Effector memory CD8-positive, alpha-beta T cell (primary cell): ENCODE data around the gene HSPA1L.
"Not testable (repeated sequence)": the region's sequence is repeated elsewhere in the genome, so short reads cannot be mapped to it uniquely, and the experiment has no call there.

ENCODE experiments used
- ATAC-seq: fragments of 150-1000 bp; cut with Tn5 transposase; replicated peaks from 2 replicates; pipeline ENCODE4 v1.10.0; 2021; ENCODE audit warnings: mild to moderate bottlenecking, moderate library complexity
- DNase-seq, 3 experiments: peaks; one replicate each; pipeline ENCODE4 v3.0.0; 2021
- H3K27ac Mint-ChIP-seq, 2 donors: one replicate each; pipeline ENCODE4 v1.8.0; 2022; ENCODE audit warnings: mild to moderate bottlenecking in 2 of 2, mixed read lengths in 2 of 2, moderate library complexity in 2 of 2
- H3K27me3 Mint-ChIP-seq, 2 donors: one replicate each; pipeline ENCODE4 v1.8.0; 2022; ENCODE audit warnings: mixed read lengths in 2 of 2
- H3K36me3 Mint-ChIP-seq: one replicate; pipeline ENCODE4 v1.8.0; 2022; ENCODE audit warnings: mild to moderate bottlenecking, moderate library complexity, mixed read lengths; ENCODE audit not compliant: insufficient read depth
- H3K4me1 Mint-ChIP-seq, 2 donors: one replicate each; pipeline ENCODE4 v1.8.0; 2022; ENCODE audit warnings: low read depth in 2 of 2, mixed read lengths in 2 of 2
- H3K4me3 Mint-ChIP-seq, 2 donors: one replicate each; pipeline ENCODE4 v1.8.0; 2022; ENCODE audit warnings: mild to moderate bottlenecking in 2 of 2, mixed read lengths in 2 of 2, moderate library complexity in 2 of 2
- H3K9me3 Mint-ChIP-seq, 2 donors: one replicate each; pipeline ENCODE4 v1.8.0; 2022; ENCODE audit warnings: mixed read lengths in 2 of 2

The HSPA1L gene

DNA sequence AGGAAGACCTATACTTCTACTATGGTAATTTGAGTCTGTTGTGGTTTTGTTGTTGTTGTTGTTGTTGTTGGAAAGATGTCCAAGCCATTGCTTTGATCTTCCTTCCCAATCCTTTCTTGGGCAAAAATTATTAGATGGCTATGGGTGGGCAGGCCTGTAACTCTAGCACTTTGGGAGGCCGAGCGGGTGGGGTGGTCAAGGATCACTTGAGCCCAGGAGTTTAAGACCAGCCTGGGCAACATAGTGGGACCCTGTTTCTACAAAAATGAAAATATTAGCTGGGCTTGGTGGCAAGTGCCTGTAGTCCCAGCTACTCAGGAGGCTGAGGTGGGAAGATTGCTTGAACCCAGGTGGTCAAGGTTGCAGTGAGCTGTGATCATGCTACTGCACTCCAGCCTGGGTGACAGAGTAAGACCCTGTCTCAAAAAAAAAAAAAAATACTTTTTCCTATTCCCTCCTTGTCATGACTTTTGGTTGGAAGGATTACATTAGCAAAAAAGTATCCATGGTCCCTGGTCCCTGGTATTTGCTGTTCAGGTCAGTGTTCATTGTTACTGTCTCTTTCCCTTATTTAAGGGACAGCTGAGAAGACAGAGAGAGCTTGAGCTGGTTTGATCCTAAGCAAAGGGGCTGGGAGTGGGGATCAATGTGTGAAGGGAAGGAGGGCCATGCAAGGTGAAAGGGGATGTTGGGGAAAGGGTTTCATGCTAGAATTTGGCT, 35.8 kb upstream of the HSPA1L start:
- H3K36me3 Mint-ChIP-seq = peaks cover 2% of the 10 kb centered on the region
- ATAC-seq (no peak), DNase-seq (no peak)
- H3K27ac Mint-ChIP-seq = no peak overlapping the region
- no peaks in the 10 kb centered on the region for H3K27me3 Mint-ChIP-seq
- no peaks in the 10 kb centered on the region for H3K9me3 Mint-ChIP-seq
- H3K4me1 Mint-ChIP-seq = no peaks in the 10 kb centered on the region
- H3K4me3 Mint-ChIP-seq = no peak overlapping the region

DNA sequence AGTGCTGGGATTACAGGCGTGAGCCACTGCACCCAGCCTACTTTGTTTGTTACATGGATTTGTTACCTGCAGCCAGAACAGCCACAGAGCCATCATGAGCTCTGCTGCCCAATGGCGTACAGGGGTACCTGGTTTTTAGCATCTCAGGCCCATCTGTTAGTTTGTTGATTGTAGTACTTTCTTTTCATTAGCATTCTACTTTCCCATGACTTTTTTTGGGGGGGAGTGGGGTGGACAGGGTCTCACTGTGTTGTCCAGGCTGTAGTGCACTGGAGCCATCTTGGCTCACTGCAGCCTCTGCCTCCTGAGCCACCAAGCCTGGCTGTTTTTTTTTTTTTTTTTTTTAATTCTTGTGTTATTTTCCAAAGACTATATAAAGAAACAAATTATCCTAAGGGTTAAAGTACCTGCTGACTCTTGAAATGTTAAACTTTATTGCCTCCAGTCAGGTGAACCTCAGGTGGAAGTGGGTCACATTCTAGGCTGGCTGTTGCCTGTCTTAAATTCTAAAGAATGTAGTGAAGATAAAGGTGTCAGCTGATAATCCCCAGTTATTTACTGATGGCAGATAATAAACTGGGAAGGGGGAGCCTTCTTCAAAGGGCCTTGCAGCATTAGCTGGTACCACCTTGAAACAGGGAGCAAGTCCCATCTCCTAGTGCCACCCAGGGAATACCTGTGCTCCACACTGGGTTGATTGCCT, 32.3 kb upstream of the HSPA1L start:
- Mint-ChIP-seq H3K9me3 (no peaks in the 10 kb centered on the region), H3K27ac (peak overlapping the region in 1 of 2 donors; percentile 55), H3K4me1 (no peaks in the 10 kb centered on the region), H3K4me3 (no peak overlapping the region), H3K36me3 (peaks cover 10% of the 10 kb centered on the region), H3K27me3 (no peaks in the 10 kb centered on the region)
- ATAC-seq (no peak), DNase-seq (no peak)

DNA sequence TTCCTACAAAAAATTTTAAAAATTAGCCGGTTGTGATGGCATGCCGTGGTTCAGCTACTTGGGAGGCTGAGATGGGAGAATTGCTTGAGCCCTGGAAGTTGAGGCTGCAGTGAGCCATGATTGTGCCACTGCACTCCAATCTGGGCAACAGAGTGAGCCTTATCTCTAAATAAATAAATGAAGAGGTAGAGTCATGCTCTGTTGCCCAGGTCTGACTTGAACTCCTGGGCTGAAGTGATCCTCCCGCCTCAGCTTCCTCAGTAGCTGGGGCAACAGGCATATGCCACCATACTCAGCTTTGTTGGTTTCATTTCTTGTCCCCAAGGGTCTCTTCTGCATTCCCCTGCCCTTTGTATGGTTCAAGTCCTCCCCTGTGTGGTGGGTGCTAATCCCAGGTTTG, 29.4 kb upstream of the HSPA1L start:
- ATAC-seq = no peak
- DNase-seq = no peak
- Mint-ChIP-seq H3K36me3 (peaks cover 35% of the 10 kb centered on the region), H3K9me3 (no peaks in the 10 kb centered on the region), H3K27me3 (no peaks in the 10 kb centered on the region), H3K27ac (no peak overlapping the region), H3K4me3 (no peak overlapping the region), H3K4me1 (no peaks in the 10 kb centered on the region)

DNA sequence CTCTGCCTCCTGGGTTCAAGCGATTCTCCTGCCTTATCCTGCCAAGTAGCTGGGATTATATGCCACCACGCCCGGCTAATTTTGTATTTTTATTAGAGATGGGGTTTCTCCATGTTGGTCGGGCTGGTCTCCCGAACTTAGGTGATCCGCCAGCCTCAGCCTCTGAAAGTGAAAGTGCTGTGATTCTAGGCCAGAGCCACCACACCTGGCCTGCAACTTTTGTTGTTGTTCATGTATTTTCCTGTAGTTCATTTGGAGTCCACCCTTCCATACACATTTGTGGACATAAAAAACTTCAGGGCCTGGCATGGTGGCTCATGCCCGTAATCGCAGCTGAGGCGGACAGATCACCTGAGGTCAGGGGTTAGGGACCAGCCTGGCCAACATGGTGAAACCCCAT, 27.0 kb upstream of the HSPA1L start:
- peak overlapping the region; percentile 51 to 81 for H3K27ac Mint-ChIP-seq
- H3K9me3 Mint-ChIP-seq = no peaks in the 10 kb centered on the region
- H3K27me3 Mint-ChIP-seq = no peaks in the 10 kb centered on the region
- DNase-seq = no peak
- no peak for ATAC-seq
- peaks cover 6 to 7% of the 10 kb centered on the region in 2 donors for H3K4me1 Mint-ChIP-seq
- peaks cover 60% of the 10 kb centered on the region for H3K36me3 Mint-ChIP-seq
- no peak overlapping the region for H3K4me3 Mint-ChIP-seq

DNA sequence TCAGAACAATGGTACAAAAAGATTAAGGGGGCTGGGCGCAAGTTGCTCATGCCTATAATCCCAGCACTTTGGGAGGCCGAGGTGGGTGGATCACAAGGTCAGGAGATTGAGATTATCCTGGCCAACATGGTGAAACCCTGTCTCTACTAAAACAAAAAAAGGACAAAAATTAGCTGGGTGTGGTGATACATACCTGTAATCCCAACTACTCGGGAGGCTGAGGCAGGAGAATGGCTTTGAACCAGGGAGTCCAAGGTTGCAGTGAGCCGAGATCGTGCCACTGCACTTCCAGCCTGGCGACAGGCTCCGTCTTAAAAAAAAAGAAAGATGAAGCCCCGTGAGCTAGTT, 24.7 kb upstream of the HSPA1L start:
- not testable (repeated sequence) for H3K9me3 Mint-ChIP-seq, H3K4me3 Mint-ChIP-seq, H3K27me3 Mint-ChIP-seq, DNase-seq, ATAC-seq
- Mint-ChIP-seq H3K4me1 (peaks cover 24 to 27% of the 10 kb centered on the region in 2 donors), H3K36me3 (peaks cover 76% of the 10 kb centered on the region), H3K27ac (peak overlapping the region in 1 of 2 donors; percentile 35)

DNA sequence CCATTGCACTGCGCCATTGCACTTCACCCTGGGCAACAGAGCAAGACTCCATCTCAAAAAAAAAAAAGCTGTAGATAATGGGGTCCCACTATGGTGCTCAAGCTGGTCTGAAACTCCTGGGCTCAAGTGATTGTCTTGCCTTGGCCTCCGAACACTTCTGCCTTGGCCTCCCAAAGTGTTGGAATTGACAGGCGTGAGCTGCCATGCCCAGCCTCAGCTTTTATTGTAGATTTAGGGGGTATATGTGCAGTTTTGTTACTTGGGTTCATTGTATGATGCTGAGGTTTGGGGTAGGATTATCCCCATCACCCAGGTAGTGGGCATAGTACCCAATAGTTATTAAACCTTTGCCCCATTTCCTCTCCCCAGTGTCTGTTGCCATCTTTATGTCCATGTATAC, 23.9 kb upstream of the HSPA1L start:
- peak overlapping the region in 1 of 2 donors; percentile 93 for H3K4me3 Mint-ChIP-seq
- H3K27ac Mint-ChIP-seq = peak overlapping the region in 1 of 2 donors; percentile 99
- ATAC-seq = no peak
- DNase-seq = no peak
- peaks cover 79% of the 10 kb centered on the region for H3K36me3 Mint-ChIP-seq
- H3K9me3 Mint-ChIP-seq = no peaks in the 10 kb centered on the region
- H3K27me3 Mint-ChIP-seq = no peaks in the 10 kb centered on the region
- peaks cover 26 to 29% of the 10 kb centered on the region in 2 donors for H3K4me1 Mint-ChIP-seq

DNA sequence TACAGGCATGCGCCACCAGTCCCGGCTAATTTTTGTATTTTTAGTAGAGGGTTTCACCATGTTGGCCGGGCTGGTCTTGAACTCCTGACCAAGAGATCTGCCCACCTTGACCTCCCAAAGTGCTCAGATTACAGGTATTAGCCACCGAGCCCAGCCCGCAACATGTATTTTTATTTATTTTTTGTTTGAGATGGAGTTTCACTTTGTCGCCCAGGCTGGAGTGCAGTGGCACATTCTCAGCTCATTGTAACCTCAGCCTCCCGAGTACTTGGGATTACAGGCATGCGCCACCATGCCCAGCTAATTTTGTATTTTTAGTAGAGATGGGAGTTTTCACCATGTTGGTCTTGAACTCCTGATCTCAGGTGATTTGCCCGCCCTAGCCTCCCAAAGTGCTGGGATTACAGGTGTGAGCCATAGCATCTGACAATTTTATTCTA, 23.1 kb upstream of the HSPA1L start:
- Mint-ChIP-seq H3K36me3 (peaks cover 81% of the 10 kb centered on the region), H3K27ac (peak overlapping the region; percentile 99 to 100), H3K4me1 (peaks cover 26 to 29% of the 10 kb centered on the region in 2 donors), H3K4me3 (peak overlapping the region; percentile 85 to 93)
- H3K27me3 Mint-ChIP-seq, H3K9me3 Mint-ChIP-seq, ATAC-seq, DNase-seq: not testable (repeated sequence)

DNA sequence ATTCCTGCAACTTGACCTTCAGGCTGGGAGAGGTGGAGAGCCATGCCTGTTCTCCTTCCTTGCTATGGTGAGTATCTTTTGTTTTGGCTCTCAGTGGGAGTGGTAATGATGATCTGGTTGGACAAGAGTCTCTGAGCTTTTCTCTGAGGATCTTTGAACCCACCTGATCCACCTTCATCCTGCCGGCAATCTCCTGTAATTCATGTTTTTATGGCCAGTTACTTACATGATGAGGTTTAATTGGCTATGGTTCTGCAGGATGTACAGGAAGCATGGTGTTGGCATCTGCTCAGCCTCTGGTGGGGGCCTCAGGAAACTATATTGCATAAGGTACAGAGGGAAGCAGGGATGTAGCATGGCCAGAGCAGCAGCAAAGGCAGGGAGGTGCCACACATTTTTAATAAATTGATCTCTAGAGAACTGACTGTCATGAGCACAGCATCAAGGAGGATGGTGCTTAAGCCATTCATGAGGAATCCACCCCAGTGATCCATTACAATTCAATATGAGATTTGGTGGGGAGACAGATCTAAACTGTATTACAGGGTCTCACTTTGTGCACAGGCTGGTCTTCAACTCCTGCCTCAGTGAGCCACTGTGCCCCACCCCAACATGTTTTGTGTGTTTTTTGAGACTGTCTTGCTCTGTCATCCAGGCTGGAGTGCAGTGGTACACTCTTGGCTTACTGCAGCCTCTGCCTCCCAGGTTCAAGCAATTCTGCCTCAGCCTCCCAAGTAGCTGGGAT, 22.5 kb upstream of the HSPA1L start:
- Mint-ChIP-seq H3K9me3 (no peaks in the 10 kb centered on the region), H3K27ac (peak overlapping the region; percentile 99 to 100), H3K27me3 (no peaks in the 10 kb centered on the region), H3K4me1 (peaks cover 26 to 29% of the 10 kb centered on the region in 2 donors), H3K36me3 (peaks cover 81% of the 10 kb centered on the region), H3K4me3 (peak overlapping the region; percentile 85 to 93)
- DNase-seq (no peak), ATAC-seq (no peak)

DNA sequence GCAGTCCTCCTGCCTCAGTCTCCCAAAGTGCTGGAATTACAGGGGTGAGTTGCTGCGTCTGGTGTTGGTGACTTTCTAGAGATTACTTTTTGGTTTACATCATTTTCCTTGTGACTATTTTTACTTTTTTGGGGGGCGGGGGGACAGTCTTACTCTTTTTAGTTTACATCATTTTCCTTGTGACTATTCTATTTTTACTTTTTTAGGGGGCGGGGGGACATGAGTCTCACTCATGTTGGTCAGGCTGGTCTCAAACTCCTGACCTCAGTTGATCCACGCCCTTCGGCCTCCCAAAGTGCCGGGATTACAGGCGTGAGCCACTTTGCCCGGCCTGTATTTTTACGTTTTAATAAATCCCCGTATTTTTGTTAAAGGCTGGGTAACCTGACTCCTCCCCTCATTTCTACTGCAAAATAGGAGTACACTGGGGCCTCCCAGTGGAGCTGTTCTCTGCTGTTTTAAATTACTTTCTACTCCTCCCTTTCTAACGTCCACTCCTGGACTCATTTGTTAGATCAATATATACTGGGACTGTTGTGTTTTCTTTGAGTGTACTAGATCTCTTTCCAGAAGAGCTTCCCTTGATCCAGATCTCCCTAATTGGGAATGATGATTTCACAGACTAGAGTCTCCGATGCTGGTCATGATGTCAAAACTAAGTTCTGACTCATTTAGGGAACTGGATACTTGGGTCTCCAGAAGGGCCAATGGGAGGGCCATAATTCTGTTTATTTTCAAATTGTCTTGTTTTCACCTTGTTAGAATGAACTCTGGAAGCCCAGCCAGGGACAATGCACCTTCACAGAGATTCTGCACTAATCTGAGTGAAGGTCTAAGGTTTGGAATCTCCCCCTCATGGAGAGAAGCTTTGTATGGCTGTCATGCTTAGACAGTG, 21.6 kb upstream of the HSPA1L start:
- Mint-ChIP-seq H3K27me3 (no peaks in the 10 kb centered on the region), H3K9me3 (no peaks in the 10 kb centered on the region), H3K4me1 (peaks cover 26 to 29% of the 10 kb centered on the region in 2 donors), H3K4me3 (peak overlapping the region; percentile 85 to 93), H3K36me3 (peaks cover 78% of the 10 kb centered on the region), H3K27ac (peak overlapping the region; percentile 99 to 100)
- DNase-seq (no peak), ATAC-seq (no peak)

DNA sequence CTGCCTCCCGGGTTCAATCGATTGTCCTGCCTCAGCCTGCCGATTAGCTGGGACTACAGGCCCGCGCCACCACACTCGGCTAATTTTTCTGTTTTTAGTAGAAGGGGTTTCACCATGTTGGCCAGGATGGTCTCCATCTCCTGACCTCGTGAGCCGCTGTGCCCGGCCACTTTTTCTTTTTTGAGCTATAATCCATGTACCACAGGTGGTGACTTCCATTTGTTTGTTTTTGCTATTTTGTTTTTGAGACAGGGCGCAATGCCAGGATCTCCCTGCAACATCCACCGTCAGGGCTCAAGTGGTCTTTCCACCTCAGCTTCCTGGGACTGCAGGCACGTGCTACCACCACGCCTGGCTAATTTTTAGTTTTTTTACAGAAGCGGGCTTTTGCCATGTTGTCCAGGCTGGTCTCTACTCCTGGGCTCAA, 21.0 kb upstream of the HSPA1L start:
- H3K27ac Mint-ChIP-seq = peak overlapping the region; percentile 99 to 100
- H3K4me3 Mint-ChIP-seq = peak overlapping the region; percentile 85 to 93
- peaks cover 26 to 29% of the 10 kb centered on the region in 2 donors for H3K4me1 Mint-ChIP-seq
- no peak for ATAC-seq
- H3K27me3 Mint-ChIP-seq = no peaks in the 10 kb centered on the region
- DNase-seq = no peak
- peaks cover 71% of the 10 kb centered on the region for H3K36me3 Mint-ChIP-seq
- H3K9me3 Mint-ChIP-seq = no peaks in the 10 kb centered on the region

DNA sequence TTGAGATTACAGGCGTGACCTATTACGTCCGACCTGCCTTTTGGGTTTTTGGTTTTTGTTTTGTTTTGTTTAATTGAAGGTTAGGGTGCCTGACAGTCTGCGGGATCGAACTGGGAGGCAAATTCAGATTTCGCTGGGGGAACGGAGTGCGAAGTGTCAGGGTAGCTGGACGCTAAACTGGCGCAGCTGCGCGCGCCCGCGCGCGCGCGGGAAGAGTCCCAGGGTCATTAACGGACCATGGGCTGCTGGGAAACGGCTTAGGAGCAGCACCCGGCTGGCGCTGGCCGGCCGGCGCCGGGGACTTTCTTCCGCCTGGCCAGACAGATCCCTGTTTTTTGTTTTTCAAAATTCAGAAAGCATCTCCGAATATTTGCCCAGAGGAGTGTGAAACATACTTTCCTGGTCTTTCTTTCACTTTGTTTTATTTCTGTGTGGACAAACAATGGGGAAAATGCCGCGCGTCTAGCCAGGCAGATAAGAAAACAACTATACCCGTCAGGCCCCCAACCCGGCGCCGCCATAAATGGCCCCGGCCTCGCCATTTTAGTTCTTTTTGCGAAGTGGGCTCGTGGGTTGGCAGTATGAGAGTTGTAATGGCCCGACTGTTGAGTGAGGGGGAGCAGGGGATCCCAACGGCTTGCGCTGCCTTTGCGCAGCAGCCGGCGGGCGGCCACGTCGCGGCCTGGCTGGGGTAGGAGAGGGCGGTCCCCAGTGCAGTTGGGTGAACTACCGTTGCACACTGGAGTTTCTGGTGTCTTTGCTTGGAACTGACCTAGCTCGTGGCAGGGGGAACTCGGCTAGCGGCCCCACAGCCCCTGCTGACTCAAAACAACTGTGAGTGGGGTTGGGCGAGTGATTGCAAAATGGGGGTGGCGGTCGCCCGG, 19.5 kb upstream of the HSPA1L start:
- Mint-ChIP-seq H3K27me3 (no peaks in the 10 kb centered on the region), H3K4me3 (peak overlapping the region; percentile 85 to 93), H3K4me1 (peaks cover 31 to 44% of the 10 kb centered on the region in 2 donors), H3K9me3 (no peaks in the 10 kb centered on the region), H3K36me3 (peaks cover 57% of the 10 kb centered on the region), H3K27ac (peak overlapping the region; percentile 99 to 100)
- ATAC-seq (peak; percentile 67), DNase-seq (peak; percentile 68 to 83 (median 74))
